ENCODE results near the gene CCDC197. TPM values are rescaled to one million over a fixed set of nuclear protein-coding genes. Genes with fewer than 3 reads are reported as not detected.

Gene CCDC197
- total RNA-seq, 1 experiment from 2014 or later, result not detected

DNA sequence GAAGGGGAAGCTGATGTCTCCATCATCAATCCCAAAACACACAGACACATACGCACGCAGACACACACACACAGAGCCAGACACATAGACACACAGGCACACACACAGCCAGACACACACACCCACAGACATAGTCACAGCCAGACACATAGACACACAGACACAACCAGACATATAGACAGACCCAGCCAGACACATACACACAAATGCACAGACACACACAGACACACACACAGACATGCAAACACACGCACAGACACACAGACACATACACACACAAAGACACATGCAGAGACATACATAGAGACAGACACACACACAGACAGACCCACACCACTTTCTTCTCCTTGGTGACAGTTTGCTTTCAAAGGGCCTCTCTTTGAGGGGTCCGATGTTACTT, 6.3 kb downstream of the CCDC197 start:
- ChIA-PET CTCF (interaction anchor here (0.9 to 9.0 kb wide), 4 partner anchors 32 to 67 kb away, joined by 3 to 230 read pairs (median 29); no protein-coding TSS in a partner anchor), POLR2A (no interaction called here)
- H3K4me1 Mint-ChIP-seq, result 0 out of 2 replicates have a peak, but pooled peaks cover 3% of the 10 kb centered on the region
- DNase-seq (ENCODE audit: low spot score), result no peak
- TF ChIP-seq PRRX2 (CRISPR knock-in tag; IDR thresholded peaks at IDR 0.05) (no peak), ESRRA (CRISPR knock-in tag; IDR thresholded peaks at IDR 0.05; ENCODE audit: borderline replicate concordance) (no peak), CBFB (CRISPR knock-in tag; IDR thresholded peaks at IDR 0.05; ENCODE audit: low read depth) (no peak), GABPB1 (CRISPR knock-in tag; IDR thresholded peaks at IDR 0.05) (no peak), JUN (CRISPR knock-in tag; IDR thresholded peaks at IDR 0.05) (no peak), SMAD3 (CRISPR knock-in tag; IDR thresholded peaks at IDR 0.05; ENCODE audit: borderline replicate concordance) (no peak), ELF4 (CRISPR knock-in tag; IDR thresholded peaks at IDR 0.05; ENCODE audit: low read depth) (no peak), ZNF416 (CRISPR knock-in tag; IDR thresholded peaks at IDR 0.05) (no peak), RORB (CRISPR knock-in tag; IDR thresholded peaks at IDR 0.05) (no peak), ZNF317 (CRISPR knock-in tag; IDR thresholded peaks at IDR 0.05; ENCODE audit: borderline replicate concordance, low read depth) (no peak), SMAD4 (CRISPR knock-in tag; IDR thresholded peaks at IDR 0.05) (no peak), JAZF1 (CRISPR knock-in tag; IDR thresholded peaks at IDR 0.05) (no peak)
- TF ChIP-seq, protein P1, sequence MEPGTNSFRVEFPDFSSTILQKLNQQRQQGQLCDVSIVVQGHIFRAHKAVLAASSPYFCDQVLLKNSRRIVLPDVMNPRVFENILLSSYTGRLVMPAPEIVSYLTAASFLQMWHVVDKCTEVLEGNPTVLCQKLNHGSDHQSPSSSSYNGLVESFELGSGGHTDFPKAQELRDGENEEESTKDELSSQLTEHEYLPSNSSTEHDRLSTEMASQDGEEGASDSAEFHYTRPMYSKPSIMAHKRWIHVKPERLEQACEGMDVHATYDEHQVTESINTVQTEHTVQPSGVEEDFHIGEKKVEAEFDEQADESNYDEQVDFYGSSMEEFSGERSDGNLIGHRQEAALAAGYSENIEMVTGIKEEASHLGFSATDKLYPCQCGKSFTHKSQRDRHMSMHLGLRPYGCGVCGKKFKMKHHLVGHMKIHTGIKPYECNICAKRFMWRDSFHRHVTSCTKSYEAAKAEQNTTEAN (CRISPR knock-in tag; IDR thresholded peaks at IDR 0.05), result no peak
- TF ChIP-seq, protein P2, sequence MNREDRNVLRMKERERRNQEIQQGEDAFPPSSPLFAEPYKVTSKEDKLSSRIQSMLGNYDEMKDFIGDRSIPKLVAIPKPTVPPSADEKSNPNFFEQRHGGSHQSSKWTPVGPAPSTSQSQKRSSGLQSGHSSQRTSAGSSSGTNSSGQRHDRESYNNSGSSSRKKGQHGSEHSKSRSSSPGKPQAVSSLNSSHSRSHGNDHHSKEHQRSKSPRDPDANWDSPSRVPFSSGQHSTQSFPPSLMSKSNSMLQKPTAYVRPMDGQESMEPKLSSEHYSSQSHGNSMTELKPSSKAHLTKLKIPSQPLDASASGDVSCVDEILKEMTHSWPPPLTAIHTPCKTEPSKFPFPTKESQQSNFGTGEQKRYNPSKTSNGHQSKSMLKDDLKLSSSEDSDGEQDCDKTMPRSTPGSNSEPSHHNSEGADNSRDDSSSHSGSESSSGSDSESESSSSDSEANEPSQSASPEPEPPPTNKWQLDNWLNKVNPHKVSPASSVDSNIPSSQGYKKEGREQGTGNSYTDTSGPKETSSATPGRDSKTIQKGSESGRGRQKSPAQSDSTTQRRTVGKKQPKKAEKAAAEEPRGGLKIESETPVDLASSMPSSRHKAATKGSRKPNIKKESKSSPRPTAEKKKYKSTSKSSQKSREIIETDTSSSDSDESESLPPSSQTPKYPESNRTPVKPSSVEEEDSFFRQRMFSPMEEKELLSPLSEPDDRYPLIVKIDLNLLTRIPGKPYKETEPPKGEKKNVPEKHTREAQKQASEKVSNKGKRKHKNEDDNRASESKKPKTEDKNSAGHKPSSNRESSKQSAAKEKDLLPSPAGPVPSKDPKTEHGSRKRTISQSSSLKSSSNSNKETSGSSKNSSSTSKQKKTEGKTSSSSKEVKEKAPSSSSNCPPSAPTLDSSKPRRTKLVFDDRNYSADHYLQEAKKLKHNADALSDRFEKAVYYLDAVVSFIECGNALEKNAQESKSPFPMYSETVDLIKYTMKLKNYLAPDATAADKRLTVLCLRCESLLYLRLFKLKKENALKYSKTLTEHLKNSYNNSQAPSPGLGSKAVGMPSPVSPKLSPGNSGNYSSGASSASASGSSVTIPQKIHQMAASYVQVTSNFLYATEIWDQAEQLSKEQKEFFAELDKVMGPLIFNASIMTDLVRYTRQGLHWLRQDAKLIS (CRISPR knock-in tag; IDR thresholded peaks at IDR 0.05; ENCODE audit: borderline replicate concordance), result no peak
- TF ChIP-seq, protein P3, sequence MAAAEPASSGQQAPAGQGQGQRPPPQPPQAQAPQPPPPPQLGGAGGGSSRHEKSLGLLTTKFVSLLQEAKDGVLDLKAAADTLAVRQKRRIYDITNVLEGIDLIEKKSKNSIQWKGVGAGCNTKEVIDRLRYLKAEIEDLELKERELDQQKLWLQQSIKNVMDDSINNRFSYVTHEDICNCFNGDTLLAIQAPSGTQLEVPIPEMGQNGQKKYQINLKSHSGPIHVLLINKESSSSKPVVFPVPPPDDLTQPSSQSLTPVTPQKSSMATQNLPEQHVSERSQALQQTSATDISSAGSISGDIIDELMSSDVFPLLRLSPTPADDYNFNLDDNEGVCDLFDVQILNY (CRISPR knock-in tag; IDR thresholded peaks at IDR 0.05), result no peak
- TF ChIP-seq, protein P4, sequence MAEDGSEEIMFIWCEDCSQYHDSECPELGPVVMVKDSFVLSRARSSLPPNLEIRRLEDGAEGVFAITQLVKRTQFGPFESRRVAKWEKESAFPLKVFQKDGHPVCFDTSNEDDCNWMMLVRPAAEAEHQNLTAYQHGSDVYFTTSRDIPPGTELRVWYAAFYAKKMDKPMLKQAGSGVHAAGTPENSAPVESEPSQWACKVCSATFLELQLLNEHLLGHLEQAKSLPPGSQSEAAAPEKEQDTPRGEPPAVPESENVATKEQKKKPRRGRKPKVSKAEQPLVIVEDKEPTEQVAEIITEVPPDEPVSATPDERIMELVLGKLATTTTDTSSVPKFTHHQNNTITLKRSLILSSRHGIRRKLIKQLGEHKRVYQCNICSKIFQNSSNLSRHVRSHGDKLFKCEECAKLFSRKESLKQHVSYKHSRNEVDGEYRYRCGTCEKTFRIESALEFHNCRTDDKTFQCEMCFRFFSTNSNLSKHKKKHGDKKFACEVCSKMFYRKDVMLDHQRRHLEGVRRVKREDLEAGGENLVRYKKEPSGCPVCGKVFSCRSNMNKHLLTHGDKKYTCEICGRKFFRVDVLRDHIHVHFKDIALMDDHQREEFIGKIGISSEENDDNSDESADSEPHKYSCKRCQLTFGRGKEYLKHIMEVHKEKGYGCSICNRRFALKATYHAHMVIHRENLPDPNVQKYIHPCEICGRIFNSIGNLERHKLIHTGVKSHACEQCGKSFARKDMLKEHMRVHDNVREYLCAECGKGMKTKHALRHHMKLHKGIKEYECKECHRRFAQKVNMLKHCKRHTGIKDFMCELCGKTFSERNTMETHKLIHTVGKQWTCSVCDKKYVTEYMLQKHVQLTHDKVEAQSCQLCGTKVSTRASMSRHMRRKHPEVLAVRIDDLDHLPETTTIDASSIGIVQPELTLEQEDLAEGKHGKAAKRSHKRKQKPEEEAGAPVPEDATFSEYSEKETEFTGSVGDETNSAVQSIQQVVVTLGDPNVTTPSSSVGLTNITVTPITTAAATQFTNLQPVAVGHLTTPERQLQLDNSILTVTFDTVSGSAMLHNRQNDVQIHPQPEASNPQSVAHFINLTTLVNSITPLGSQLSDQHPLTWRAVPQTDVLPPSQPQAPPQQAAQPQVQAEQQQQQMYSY (CRISPR knock-in tag; IDR thresholded peaks at IDR 0.05), result no peak
- TF ChIP-seq, protein P5, sequence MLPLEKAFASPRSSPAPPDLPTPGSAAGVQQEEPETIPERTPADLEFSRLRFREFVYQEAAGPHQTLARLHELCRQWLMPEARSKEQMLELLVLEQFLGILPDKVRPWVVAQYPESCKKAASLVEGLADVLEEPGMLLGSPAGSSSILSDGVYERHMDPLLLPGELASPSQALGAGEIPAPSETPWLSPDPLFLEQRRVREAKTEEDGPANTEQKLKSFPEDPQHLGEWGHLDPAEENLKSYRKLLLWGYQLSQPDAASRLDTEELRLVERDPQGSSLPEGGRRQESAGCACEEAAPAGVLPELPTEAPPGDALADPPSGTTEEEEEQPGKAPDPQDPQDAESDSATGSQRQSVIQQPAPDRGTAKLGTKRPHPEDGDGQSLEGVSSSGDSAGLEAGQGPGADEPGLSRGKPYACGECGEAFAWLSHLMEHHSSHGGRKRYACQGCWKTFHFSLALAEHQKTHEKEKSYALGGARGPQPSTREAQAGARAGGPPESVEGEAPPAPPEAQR (CRISPR knock-in tag; IDR thresholded peaks at IDR 0.05), result no peak
- no peak overlapping the region for H3K27ac Mint-ChIP-seq
- no peaks in the 10 kb centered on the region for H3K9me3 Mint-ChIP-seq
- no peak overlapping the region for H3K4me3 Mint-ChIP-seq
- ATAC-seq, result no peak
- peaks cover 4% of the 10 kb centered on the region; the same call in 1 of the 2 replicates for H3K27me3 Mint-ChIP-seq (ENCODE audit: low read depth)
- no peaks in the 10 kb centered on the region for H3K36me3 Mint-ChIP-seq

All from WTC11 (cell line).